NB4 (cell line): ENCODE results near the gene ZFAND5.

ENCODE experiments used
- MYC ChIP-seq: IDR thresholded peaks from 2 replicates; pipeline ENCODE4 v1.6.1; 2011; ENCODE audit warnings: low read depth, low read length
- POLR2A ChIP-seq: IDR thresholded peaks from 2 replicates; pipeline ENCODE4 v1.6.1; 2011; ENCODE audit warnings: mild to moderate bottlenecking; ENCODE audit not compliant: insufficient read length; ENCODE audit errors: extremely low read depth
- TF ChIP-seq, protein P1 (sequence below): IDR thresholded peaks from one replicate; pipeline ENCODE4 v1.5.1; 2012; ENCODE audit warnings: low read depth, low read length
- TF ChIP-seq, protein P2 (sequence below): IDR thresholded peaks from 2 replicates; pipeline ENCODE4 v1.6.1; 2011; ENCODE audit warnings: low read depth, low read length

GRCh38 chr9:72410214-72410613 is 45.2 kb upstream of the ZFAND5 start:
- TF ChIP-seq, protein P1, sequence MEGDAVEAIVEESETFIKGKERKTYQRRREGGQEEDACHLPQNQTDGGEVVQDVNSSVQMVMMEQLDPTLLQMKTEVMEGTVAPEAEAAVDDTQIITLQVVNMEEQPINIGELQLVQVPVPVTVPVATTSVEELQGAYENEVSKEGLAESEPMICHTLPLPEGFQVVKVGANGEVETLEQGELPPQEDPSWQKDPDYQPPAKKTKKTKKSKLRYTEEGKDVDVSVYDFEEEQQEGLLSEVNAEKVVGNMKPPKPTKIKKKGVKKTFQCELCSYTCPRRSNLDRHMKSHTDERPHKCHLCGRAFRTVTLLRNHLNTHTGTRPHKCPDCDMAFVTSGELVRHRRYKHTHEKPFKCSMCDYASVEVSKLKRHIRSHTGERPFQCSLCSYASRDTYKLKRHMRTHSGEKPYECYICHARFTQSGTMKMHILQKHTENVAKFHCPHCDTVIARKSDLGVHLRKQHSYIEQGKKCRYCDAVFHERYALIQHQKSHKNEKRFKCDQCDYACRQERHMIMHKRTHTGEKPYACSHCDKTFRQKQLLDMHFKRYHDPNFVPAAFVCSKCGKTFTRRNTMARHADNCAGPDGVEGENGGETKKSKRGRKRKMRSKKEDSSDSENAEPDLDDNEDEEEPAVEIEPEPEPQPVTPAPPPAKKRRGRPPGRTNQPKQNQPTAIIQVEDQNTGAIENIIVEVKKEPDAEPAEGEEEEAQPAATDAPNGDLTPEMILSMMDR: no peak
- TF ChIP-seq POLR2A (no peak), MYC (no peak)
- TF ChIP-seq, protein P2, sequence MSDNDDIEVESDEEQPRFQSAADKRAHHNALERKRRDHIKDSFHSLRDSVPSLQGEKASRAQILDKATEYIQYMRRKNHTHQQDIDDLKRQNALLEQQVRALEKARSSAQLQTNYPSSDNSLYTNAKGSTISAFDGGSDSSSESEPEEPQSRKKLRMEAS: no peak
